T1000 (cell line): ENCODE results near the gene TDRD7.

Source experiments
- DNase-seq: peaks from one replicate; lab custom pipeline; 2025; ENCODE audit warnings: mixed read lengths; lab: John Stamatoyannopoulos, UW

TDRD7 gene

GRCh38 chr9:97411789-97412625 is at the start of gene TDRD7:
TSS of gene TDRD7 (plus strand) at chr9:97412096. CDS start at chr9:97428466, 16,370 bp downstream.
- DNase-seq = peak; percentile 56

DNA sequence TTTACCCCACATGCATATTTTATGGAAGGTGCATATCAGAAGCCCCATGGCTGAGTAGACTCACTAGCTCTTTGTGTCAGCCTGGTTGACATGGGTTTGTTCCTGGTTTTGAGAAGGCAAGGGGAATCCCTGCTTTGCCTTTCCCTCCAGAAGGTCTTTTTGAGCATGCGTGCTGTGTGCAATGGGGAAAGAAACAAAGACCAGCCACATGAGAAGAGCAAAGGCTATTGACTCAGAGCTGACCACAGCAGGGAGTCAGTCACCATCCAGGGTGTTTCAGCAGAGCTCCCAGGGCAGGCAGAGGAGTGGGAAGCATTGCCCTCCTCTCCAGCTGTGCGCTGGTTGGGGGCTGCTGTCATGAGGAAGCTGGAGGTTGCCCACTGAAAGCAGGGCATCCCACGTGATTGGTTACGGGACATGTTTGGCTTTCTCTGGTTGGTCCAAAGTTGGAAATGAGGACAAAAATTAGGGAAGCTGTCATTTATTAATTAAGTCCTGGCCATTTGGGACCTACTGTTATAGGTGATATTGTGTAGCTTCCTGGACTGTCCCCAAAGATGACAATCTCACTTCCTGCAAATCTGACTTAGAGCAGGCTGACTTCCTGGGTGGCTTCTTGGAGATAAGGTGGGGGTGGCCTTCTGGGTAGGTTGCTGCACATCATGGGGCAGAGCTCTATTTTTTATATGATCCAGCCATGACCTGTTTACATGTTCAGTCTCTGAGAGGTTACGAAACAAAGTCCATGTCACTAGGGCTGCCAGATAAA is 48.9 kb upstream of the TDRD7 start:
- DNase-seq = no peak

GRCh38 chr9:97363661-97364299 is 48.1 kb upstream of the TDRD7 start:
- no peak for DNase-seq

DNA sequence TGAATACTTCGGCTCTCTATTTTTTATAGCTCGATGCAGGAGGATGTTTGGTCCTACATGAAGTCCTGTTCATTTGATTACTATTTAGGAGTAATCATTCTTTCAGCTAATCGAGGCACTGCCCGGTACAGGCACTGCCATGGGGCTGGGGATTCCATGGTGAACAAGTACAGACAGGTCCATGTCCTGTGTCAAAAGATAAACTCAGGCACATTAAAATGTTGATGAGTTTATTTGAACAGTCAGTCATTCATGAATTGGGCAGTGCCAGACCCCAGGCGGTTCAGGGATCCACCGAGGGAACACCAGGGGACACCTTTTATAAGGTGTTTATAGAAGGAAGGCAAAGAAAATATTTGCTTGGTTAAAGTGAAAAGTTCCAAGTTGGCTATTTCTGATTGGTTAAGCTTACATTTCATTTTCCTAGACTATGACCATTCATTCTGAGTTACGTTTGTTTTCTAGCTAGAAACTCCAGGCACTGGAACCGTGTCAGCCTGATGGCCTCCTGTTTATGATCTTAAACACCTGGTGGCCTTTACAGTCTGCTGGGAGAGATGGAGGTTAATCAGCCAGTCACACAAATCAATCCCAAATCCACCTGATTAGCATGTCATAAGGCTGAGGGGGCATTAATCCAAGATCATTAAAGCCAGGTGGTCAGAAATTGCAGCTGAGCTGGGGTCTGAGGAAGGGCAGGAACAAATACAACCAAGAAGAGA is 47.0 kb upstream of the TDRD7 start:
- DNase-seq = no peak

DNA sequence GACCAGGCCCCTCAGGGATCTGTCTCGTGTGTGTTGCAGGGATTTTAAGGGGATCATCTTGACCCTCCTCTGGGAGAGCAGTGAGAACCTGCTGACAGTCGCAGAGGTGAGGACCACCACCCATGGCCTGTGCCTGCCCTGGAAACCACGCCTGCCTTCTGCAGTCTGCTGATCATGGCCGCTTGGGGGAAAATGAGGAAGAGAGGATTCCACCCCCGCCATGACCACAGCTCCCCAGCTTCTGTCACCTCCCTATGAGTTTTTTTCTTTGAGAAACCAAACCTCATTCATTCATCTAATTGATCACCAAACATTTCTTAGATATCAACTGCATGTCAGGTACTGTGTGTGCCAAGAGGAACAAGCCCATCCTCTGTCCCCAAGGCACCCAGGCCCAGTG is 46.3 kb upstream of the TDRD7 start:
- DNase-seq = no peak

DNA sequence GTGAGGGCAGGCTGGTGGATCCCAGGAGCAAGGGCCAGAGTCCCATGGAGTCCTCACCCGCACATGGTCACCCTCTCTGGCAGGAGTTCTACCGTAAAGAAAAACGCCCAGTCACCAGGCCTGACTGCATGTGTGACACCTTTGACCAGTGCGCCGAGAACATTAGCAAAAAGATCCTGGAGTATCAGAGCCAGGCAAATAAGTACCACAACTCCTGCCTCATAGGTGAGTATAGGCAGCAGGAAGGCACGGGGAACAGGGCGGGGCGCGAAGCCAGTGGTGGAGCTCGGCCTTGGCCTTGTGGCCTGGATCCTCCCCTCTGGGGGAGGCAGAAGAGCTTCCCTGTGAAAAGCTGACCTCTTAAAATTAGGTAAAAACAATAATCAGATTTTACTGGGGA is 45.4 kb upstream of the TDRD7 start:
- DNase-seq = no peak

DNA sequence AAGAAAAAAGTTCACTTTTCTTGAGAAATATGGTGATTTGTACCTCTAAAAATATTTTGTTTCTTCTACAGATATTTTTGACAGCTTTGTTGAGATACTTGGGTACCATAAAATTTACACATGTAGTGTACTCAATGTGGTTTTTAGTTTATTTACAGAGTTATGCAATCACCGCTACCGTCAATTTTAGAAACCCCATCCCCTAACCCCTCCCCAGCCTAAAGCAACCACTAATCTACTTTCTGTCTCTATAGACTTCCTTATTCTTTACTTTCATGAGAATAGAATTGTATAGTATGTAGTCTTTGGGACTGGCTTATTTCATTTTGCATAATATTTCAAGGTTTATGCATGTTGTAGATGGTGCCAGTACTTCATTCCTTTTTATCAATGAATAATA is 45.0 kb upstream of the TDRD7 start:
- no peak for DNase-seq

GRCh38 chr9:97367729-97368128 is 44.2 kb upstream of the TDRD7 start:
- DNase-seq = no peak

GRCh38 chr9:97368964-97369363 is 42.9 kb upstream of the TDRD7 start:
- DNase-seq = no peak

DNA sequence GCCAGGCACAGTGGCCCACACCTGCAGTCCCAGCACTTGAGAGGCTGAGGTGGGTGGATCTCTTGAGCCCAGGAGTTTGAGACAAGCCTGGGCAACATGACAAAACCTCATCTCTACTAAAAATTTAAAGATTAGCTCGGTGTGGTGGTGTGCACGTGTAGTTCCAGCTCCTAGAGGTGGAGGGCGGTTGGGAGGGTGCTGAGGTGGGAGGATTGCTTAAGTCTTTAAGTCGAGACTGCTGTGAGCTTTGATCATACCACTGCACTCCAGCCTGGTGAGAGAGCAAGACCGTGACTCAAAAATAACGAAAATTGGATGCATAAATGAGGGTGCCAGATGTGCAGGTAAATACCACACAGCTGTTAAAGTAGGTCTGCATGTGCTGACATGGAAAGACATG is 39.3 kb upstream of the TDRD7 start:
- DNase-seq = no peak

DNA sequence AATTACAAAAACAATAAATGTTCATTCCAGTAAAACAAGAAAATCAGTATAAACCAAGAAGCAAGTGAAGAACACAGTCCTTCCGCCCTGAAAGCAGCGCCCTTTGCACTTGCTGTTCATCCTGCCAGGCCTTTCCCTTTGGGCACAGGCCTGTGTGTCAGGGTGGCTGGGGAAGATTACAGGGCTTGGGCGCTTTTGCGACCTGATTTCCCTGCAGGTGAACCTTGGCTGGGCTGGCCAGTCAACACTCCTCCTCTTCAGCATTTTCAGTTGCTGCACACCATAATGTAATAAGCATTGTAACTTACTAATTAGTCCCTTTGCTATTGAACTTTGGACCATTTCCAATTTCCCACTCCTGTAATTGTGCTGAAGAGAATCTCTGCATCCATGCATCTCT is 38.6 kb upstream of the TDRD7 start:
- DNase-seq = no peak

DNA sequence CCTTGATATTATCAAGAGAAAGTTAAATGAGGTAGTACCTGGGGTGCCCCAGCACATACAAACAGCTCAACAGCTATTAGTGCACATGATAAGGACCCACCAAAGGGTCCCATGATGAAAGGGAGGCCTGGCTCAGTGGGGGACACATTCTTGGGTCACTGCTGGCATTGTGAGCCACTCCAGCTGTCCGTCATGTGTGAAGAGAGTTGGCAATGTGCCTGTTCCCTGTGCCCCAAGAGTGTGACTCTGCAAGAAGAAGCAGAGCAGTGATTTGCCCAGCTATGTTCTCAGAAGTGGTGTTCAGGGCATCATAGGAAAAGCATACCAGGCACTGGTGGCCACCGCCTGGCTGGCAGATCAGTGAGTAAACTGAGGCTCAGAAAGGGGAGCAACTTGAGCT is 37.1 kb upstream of the TDRD7 start:
- DNase-seq = no peak

- no peak for DNase-seq
Measured at GRCh38 chr9:97376902-97377301, 35.0 kb upstream of the TDRD7 start.

DNA sequence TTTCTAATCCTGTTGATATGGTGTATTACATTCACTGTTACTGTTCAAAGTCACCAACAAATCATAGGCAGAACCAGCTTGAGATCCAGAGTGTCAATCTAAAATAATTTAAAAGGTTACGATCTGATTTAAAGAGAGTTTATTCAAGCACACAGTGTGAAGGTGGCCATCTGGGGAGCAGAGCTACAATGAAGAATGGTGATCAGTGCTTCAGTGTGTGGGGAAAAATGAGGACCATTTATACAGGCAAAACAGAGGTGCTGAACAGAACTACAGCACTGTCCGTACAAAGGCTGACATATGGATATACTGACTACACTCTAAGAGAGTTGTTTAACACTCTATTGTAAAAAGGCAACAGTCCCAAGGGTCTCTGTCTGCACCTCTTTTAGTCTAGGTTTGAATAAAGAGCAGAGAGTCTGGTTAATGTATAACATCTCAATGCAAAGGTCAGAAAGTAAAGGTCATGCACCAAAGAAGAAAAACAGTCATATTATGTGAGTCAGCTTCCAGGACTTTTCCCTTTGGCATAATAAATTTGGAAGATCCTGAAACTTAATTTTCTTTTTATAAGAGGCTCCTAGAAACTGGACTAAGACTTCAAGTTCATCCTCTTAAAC is 29.7 kb upstream of the TDRD7 start:
- DNase-seq = no peak

GRCh38 chr9:97384406-97385262 is 27.3 kb upstream of the TDRD7 start:
- DNase-seq = no peak

DNA sequence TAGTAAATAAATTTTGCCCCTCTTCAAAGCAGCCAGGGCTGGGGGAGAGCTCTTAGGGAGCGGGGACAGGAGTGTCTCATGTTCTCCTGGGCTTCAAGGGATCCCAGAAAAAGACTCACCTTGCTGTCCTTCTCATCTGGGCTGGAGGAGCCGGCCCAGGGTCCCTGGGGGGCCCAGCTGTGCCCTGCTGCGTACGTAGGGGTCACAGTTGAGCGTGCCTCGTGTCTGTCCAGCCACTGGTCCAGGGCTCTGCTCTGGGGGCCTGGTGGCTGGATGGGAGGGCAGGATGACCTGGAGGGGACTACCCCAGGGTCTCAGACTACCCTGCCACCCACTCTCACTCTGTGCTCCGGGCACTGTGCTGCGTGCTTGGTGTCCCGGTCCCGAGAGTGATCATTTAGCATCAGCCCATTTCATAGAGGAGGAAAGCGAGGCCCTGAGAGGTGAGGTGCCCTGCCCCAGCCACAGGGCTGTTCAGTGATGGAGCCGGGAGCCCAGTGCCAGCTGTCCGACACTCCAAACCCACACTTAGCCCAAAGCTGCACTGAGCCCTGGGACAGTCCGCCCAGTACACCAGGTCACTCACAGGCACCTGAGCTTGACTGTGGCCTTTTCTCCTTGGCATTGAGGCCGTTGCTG is 26.2 kb upstream of the TDRD7 start:
- no peak for DNase-seq

DNA sequence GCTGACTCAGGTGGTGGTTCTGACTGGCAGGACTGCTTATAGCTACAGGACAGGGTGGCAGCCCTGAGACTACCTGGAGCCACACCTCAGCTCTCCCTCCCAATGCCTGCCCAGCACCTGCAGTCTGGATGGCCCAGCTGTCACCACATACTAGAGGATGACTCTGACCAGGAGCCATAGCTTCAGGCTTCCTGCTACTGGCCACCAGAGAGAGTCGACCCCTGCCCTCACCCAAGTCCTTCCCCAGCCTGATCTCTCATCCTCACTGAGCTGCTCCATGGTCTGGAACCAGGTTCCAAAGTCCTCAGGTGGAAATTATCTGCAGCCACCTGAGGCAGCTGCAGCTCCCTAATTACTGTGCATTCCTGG is 25.6 kb upstream of the TDRD7 start:
- no peak for DNase-seq

GRCh38 chr9:97386733-97387503 is 25.0 kb upstream of the TDRD7 start:
- no peak for DNase-seq

DNA sequence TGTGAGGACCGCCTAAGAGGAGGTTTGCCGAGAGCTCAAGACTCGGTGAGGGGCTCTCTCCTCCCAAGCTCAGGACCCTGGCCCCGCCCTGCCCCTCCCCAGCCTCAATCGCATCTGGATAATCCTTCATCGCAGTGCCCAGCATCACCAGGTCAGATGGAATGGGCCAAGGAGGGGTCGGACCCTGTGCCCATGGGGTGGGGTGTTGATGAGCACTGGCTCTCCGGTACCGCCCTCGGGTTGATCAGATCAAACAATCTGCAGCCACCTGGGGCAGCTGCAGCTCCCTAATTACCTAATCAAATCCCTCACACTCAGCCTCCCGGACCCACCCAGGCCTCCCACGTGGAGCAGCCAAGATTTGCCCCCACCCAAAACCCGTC is 24.4 kb upstream of the TDRD7 start:
- no peak for DNase-seq
